T-helper 2 cell (primary cell): Measurements from ENCODE around the gene STK11.
"Not testable (repeated sequence)": the region's sequence is repeated elsewhere in the genome, so short reads cannot be mapped to it uniquely, and the experiment has no call there.

Experiments used
- DNase-seq, 5 experiments: peaks; one replicate each; pipeline versions ENCODE4 v3.0.0 to v3.0.0-alpha.2; 2012 to 2022

Gene STK11

GRCh38 chr19:1169921-1170885 lies 35.4 kb upstream of the STK11 start:
- peak in 1 of 5 experiments; percentile 36 for DNase-seq

GRCh38 chr19:1170938-1171754 lies 34.4 kb upstream of the STK11 start:
- no peak for DNase-seq

GRCh38 chr19:1171755-1172352 lies 33.7 kb upstream of the STK11 start:
- DNase-seq, result no peak

- DNase-seq, result no peak
These were observed 33.0 kb upstream of the STK11 start for GRCh38 chr19:1172353-1173158.

- DNase-seq, result peak in 1 of 5 experiments; percentile 44
These were observed 32.3 kb upstream of the STK11 start for GRCh38 chr19:1173159-1173844.

- DNase-seq, result peak; percentile 76 to 89 (median 82)
These were observed 31.5 kb upstream of the STK11 start, which contains the start of gene SBNO2 for GRCh38 chr19:1173845-1174809. Gene SBNO2, minus strand, starts transcription at chr19:1174268. Its CDS starts 19,992 bp downstream, at chr19:1154276.

GRCh38 chr19:1177322-1178114 lies 28.1 kb upstream of the STK11 start:
- DNase-seq, result no peak

- DNase-seq, result no peak
These were observed 24.0 kb upstream of the STK11 start for GRCh38 chr19:1181606-1182005.

- no peak for DNase-seq
These were observed 23.5 kb upstream of the STK11 start for GRCh38 chr19:1182068-1182467.

GRCh38 chr19:1182727-1183126 lies 22.9 kb upstream of the STK11 start:
- no peak for DNase-seq

- DNase-seq, result no peak
These were observed 21.9 kb upstream of the STK11 start for GRCh38 chr19:1183543-1184172.

GRCh38 chr19:1189419-1189818 lies 16.2 kb upstream of the STK11 start:
- peak in 3 of 5 experiments; percentile 41 to 44 (median 42) for DNase-seq

- no peak for DNase-seq
These were observed 6.0 kb upstream of the STK11 start for GRCh38 chr19:1199531-1199930.

- DNase-seq, result not testable (repeated sequence)
These were observed 5.0 kb upstream of the STK11 start for GRCh38 chr19:1200614-1201013.

GRCh38 chr19:1206150-1206863 lies 729 bp downstream of the STK11 start:
- no peak for DNase-seq

- peak in 3 of 5 experiments; percentile 15 to 59 (median 19) for DNase-seq
These were observed 1.4 kb downstream of the STK11 start for GRCh38 chr19:1206864-1207450.

- DNase-seq, result not testable (repeated sequence)
These were observed 3.3 kb downstream of the STK11 start for GRCh38 chr19:1208830-1209229.

GRCh38 chr19:1210227-1210538 lies 4.6 kb downstream of the STK11 start:
- no peak for DNase-seq
